ENCODE results near the gene UBALD2.

- TF ChIP-seq ZNF274 (IDR thresholded peaks at IDR 0.05; ENCODE audit: low read depth, low read length) (no peak), SUZ12 (IDR thresholded peaks at IDR 0.05; ENCODE audit: extremely low read depth, insufficient read depth, insufficient read length) (no peak)
These were observed 45.3 kb upstream of the UBALD2 start for GRCh38 chr17:76219670-76220383.

All from NT2/D1 (cell line).